ENCODE results near the gene SNTN.

GRCh38 chr3:63687278-63688225 lies 35.1 kb downstream of the SNTN start:
- TF ChIP-seq CTCF (IDR thresholded peaks at IDR 0.05; ENCODE audit: insufficient read depth, low read length, poor library complexity, severe bottlenecking) (no peak), EZH2phosphoT487 (conservative IDR thresholded peaks at IDR 0.05; ENCODE audit: low read length) (no peak)
